Retinal pigment epithelial cell (primary cell): Measurements from ENCODE around the gene FLNB.

Experiments
- DNase-seq: peaks from one replicate; pipeline ENCODE4 v3.0.0-alpha.2; 2010; ENCODE audit warnings: low read depth
- H3K4me3 ChIP-seq: 2 replicates; pipeline ENCODE4 v1.5.1; 2011; ENCODE audit warnings: mild to moderate bottlenecking, low read length, control low read depth, moderate library complexity
- CTCF ChIP-seq: conservative IDR thresholded peaks from 2 replicates; pipeline ENCODE4 v1.5.1; 2011; ENCODE audit warnings: low read depth, low read length, control low read depth, inconsistent platforms

Gene FLNB

GRCh38 chr3:58206406-58207011, 198.3 kb downstream of the FLNB start:
- TF ChIP-seq CTCF, result no peak
- DNase-seq, result no peak

GRCh38 chr3:58207954-58208353, 199.7 kb downstream of the FLNB start:
- no peak for DNase-seq
- H3K4me3 ChIP-seq, result no peak overlapping the region
- no peak for TF ChIP-seq CTCF

More at GRCh38 chr3:58206406-58207011, 198.3 kb downstream of the FLNB start:
- H3K4me3 ChIP-seq, result no peak overlapping the region

GRCh38 chr3:58209933-58210332, 201.7 kb downstream of the FLNB start:
- DNase-seq, result no peak
- no peak overlapping the region for H3K4me3 ChIP-seq
- no peak for TF ChIP-seq CTCF

- no peak for TF ChIP-seq CTCF
- H3K4me3 ChIP-seq, result no peak within 1 kb of the TSS
These were observed 202.7 kb downstream of the FLNB start, which contains the start of gene DNASE1L3 for GRCh38 chr3:58210761-58211460. Gene DNASE1L3, minus strand, starts transcription at chr3:58210972. Its CDS starts 66 bp downstream, at chr3:58210906.

GRCh38 chr3:58214484-58215316, 206.5 kb downstream of the FLNB start:
- TF ChIP-seq CTCF, result no peak
- DNase-seq, result no peak
- H3K4me3 ChIP-seq, result no peak overlapping the region

More at GRCh38 chr3:58210761-58211460, 202.7 kb downstream of the FLNB start, which contains the start of gene DNASE1L3:
- no peak for DNase-seq

- TF ChIP-seq CTCF, result no peak
- H3K4me3 ChIP-seq, result no peak overlapping the region
- DNase-seq, result no peak
These were observed 207.2 kb downstream of the FLNB start for GRCh38 chr3:58215317-58216025.
